WTC11 (cell line): Measurements from ENCODE around the gene SBF2. TPM values are rescaled to one million over a fixed set of nuclear protein-coding genes. Genes with fewer than 3 reads are reported as not detected.

Experiments used
- ATAC-seq: fragments of 200-7000 bp; cut with Tn5 transposase; 2 replicates; pipeline ENCODE4 v1.10.0; 2021; ENCODE audit warnings: mild to moderate bottlenecking, moderate library complexity
- CTCF ChIA-PET: fragments of 300-600 bp; sonication (Branson Sonifier 250); formaldehyde crosslinking; loops from one replicate; lab custom pipeline; 2021; ENCODE audit warnings: antibody characterized with exemption; lab: Charles Lee
- POLR2A ChIA-PET: fragments of 350-600 bp; sonication (Branson Sonifier 250); formaldehyde crosslinking; loops from one replicate; lab custom pipeline; 2021; ENCODE audit warnings: antibody characterized with exemption; lab: Charles Lee
- DNase-seq: peaks from one replicate; pipeline ENCODE4 v3.0.0; 2021; ENCODE audit warnings: low spot score
- H3K27ac Mint-ChIP-seq: 2 replicates; pipeline ENCODE4 v1.8.0; 2021; ENCODE audit warnings: mixed read lengths
- H3K27me3 Mint-ChIP-seq: 2 replicates; pipeline ENCODE4 v1.8.0; 2021; ENCODE audit warnings: low read depth, mild to moderate bottlenecking, moderate library complexity, mixed read lengths
- H3K36me3 Mint-ChIP-seq: 2 replicates; pipeline ENCODE4 v1.8.0; 2021; ENCODE audit warnings: mixed read lengths
- H3K4me1 Mint-ChIP-seq: 2 replicates; pipeline ENCODE4 v1.8.0; 2022; ENCODE audit warnings: mixed read lengths
- H3K4me3 Mint-ChIP-seq: 2 replicates; pipeline ENCODE4 v1.8.0; 2021; ENCODE audit warnings: mild to moderate bottlenecking, moderate library complexity, mixed read lengths
- H3K9me3 Mint-ChIP-seq: 2 replicates; pipeline ENCODE4 v1.8.0; 2021; ENCODE audit warnings: mixed read lengths
- ATF2 ChIP-seq: sonication (generic); formaldehyde crosslinking; IDR thresholded peaks from 2 replicates; pipeline ENCODE4 v1.8.1; 2022; ENCODE audit warnings: low read depth, missing genetic modification reagents, borderline replicate concordance
- ATF3 ChIP-seq: sonication (generic); formaldehyde crosslinking; conservative IDR thresholded peaks from 2 replicates; pipeline ENCODE4 v1.8.1; 2022; ENCODE audit warnings: mild to moderate bottlenecking, missing genetic modification reagents
- CDX4 ChIP-seq: fragments of 250-450 bp; sonication (Bioruptor Pico); IDR thresholded peaks from 2 replicates; pipeline ENCODE4 v1.9.0; 2021; ENCODE audit warnings: moderate library complexity, mild to moderate bottlenecking, inconsistent platforms, borderline replicate concordance
- CREM ChIP-seq: sonication (generic); formaldehyde crosslinking; IDR thresholded peaks from 2 replicates; pipeline ENCODE4 v1.8.1; 2022; ENCODE audit warnings: mild to moderate bottlenecking, missing genetic modification reagents, moderate library complexity
- E2F1 ChIP-seq: sonication (generic); formaldehyde crosslinking; IDR thresholded peaks from 2 replicates; pipeline ENCODE4 v1.8.0; 2022; ENCODE audit warnings: mild to moderate bottlenecking, missing genetic modification reagents
- EMX1 ChIP-seq: fragments of 250-450 bp; sonication (Bioruptor Pico); IDR thresholded peaks from 2 replicates; pipeline ENCODE4 v1.8.0; 2021; ENCODE audit warnings: mild to moderate bottlenecking
- ETV6 ChIP-seq: sonication (generic); formaldehyde crosslinking; IDR thresholded peaks from 2 replicates; pipeline ENCODE4 v1.8.1; 2022; ENCODE audit warnings: mild to moderate bottlenecking, missing genetic modification reagents
- FOXK1 ChIP-seq: sonication (generic); formaldehyde crosslinking; IDR thresholded peaks from 2 replicates; pipeline ENCODE4 v1.8.0; 2022; ENCODE audit warnings: mild to moderate bottlenecking, moderate library complexity, missing genetic modification reagents
- IRF1 ChIP-seq: sonication (generic); formaldehyde crosslinking; IDR thresholded peaks from 2 replicates; pipeline ENCODE4 v1.8.0; 2023; ENCODE audit warnings: missing genetic modification reagents
- IRF2 ChIP-seq: sonication (generic); formaldehyde crosslinking; IDR thresholded peaks from 2 replicates; pipeline ENCODE4 v1.8.0; 2022; ENCODE audit warnings: low read depth, missing genetic modification reagents, borderline replicate concordance
- MXD4 ChIP-seq: fragments of 250-450 bp; sonication (Bioruptor Pico); IDR thresholded peaks from 2 replicates; pipeline ENCODE4 v1.8.0; 2021; ENCODE audit warnings: mild to moderate bottlenecking, moderate library complexity, borderline replicate concordance
- MYBL2 ChIP-seq: sonication (generic); formaldehyde crosslinking; IDR thresholded peaks from 2 replicates; pipeline ENCODE4 v1.8.1; 2023; ENCODE audit warnings: mild to moderate bottlenecking, moderate library complexity, missing genetic modification reagents
- NR2C2 ChIP-seq: sonication (generic); formaldehyde crosslinking; IDR thresholded peaks from 2 replicates; pipeline ENCODE4 v1.8.0; 2022; ENCODE audit warnings: mild to moderate bottlenecking, missing genetic modification reagents
- OVOL2 ChIP-seq: fragments of 250-450 bp; sonication (Bioruptor Pico); IDR thresholded peaks from 2 replicates; pipeline ENCODE4 v1.9.0; 2021; ENCODE audit warnings: mild to moderate bottlenecking, borderline replicate concordance
- PRDM15 ChIP-seq: sonication (generic); formaldehyde crosslinking; IDR thresholded peaks from 2 replicates; pipeline ENCODE4 v1.8.0; 2022; ENCODE audit warnings: missing genetic modification reagents
- SP1 ChIP-seq: sonication (generic); formaldehyde crosslinking; conservative IDR thresholded peaks from 2 replicates; pipeline ENCODE4 v1.8.1; 2022; ENCODE audit warnings: missing genetic modification reagents
- TEAD1 ChIP-seq: sonication (generic); formaldehyde crosslinking; IDR thresholded peaks from 2 replicates; pipeline ENCODE4 v1.8.0; 2022; ENCODE audit warnings: mild to moderate bottlenecking, missing genetic modification reagents
- ZBTB43 ChIP-seq: sonication (generic); formaldehyde crosslinking; IDR thresholded peaks from 2 replicates; pipeline ENCODE4 v1.8.1; 2023; ENCODE audit warnings: mild to moderate bottlenecking, missing genetic modification reagents
- ZNF263 ChIP-seq: sonication (generic); formaldehyde crosslinking; IDR thresholded peaks from 2 replicates; pipeline ENCODE4 v1.8.1; 2022; ENCODE audit warnings: low read depth, mild to moderate bottlenecking, moderate library complexity, missing genetic modification reagents
- ZNF671 ChIP-seq: fragments of 250-450 bp; sonication (Bioruptor Pico); IDR thresholded peaks from 2 replicates; pipeline ENCODE4 v1.8.0; 2021; ENCODE audit warnings: mild to moderate bottlenecking
- total RNA-seq: library from RNA; stranded (reverse); gene quantifications from 3 replicates; pipeline ENCODE4 v1.2.3, GENCODE V29; 2021

The SBF2 gene
- total RNA-seq, 1 experiment from 2014 or later: 47.6 TPM

GRCh38 chr11:10030122-10030490 lies 263.9 kb downstream of the SBF2 start:
- Mint-ChIP-seq H3K27ac (no peak overlapping the region), H3K4me3 (no peak overlapping the region), H3K27me3 (no peaks in the 10 kb centered on the region), H3K36me3 (peaks cover 2% of the 10 kb centered on the region; the same call in 1 of the 2 replicates), H3K9me3 (no peaks in the 10 kb centered on the region), H3K4me1 (peaks cover 11% of the 10 kb centered on the region)
- POLR2A ChIA-PET: no interaction called here
- TF ChIP-seq IRF1 (CRISPR knock-in tag) (no peak), MXD4 (CRISPR knock-in tag) (no peak), NR2C2 (CRISPR knock-in tag) (no peak), E2F1 (CRISPR knock-in tag) (no peak), EMX1 (CRISPR knock-in tag) (no peak), IRF2 (CRISPR knock-in tag) (no peak), ATF2 (CRISPR knock-in tag) (no peak), TEAD1 (no peak), OVOL2 (CRISPR knock-in tag) (no peak), ZNF671 (CRISPR knock-in tag) (no peak), PRDM15 (CRISPR knock-in tag) (no peak), CDX4 (no peak)
- no peak for DNase-seq
- no peak for ATAC-seq
- CTCF ChIA-PET: no interaction called here

- peaks cover 2% of the 10 kb centered on the region; the same call in 1 of the 2 replicates for H3K36me3 Mint-ChIP-seq
- ATAC-seq: no peak
- ChIA-PET POLR2A (no interaction called here), CTCF (no interaction called here)
- DNase-seq: no peak
- no peaks in the 10 kb centered on the region for H3K27me3 Mint-ChIP-seq
- no peak overlapping the region for H3K4me3 Mint-ChIP-seq
- H3K9me3 Mint-ChIP-seq: no peaks in the 10 kb centered on the region
- peaks cover 15% of the 10 kb centered on the region for H3K4me1 Mint-ChIP-seq
- H3K27ac Mint-ChIP-seq: no peak overlapping the region
- TF ChIP-seq FOXK1 (CRISPR knock-in tag) (no peak), CREM (CRISPR knock-in tag) (no peak), ATF3 (no peak), ZNF263 (CRISPR knock-in tag) (no peak), ZNF671 (CRISPR knock-in tag) (no peak), SP1 (CRISPR knock-in tag) (no peak), ETV6 (no peak), MYBL2 (CRISPR knock-in tag) (no peak), CDX4 (no peak), ZBTB43 (CRISPR knock-in tag) (no peak)
Observed at GRCh38 chr11:10029386-10030121, 264.5 kb downstream of the SBF2 start.
